GM23248 (cell line): ENCODE data around the gene CPNE9. TPM values are rescaled to one million over a fixed set of nuclear protein-coding genes. Genes with fewer than 3 reads are reported as not detected.

Source experiments
- DNase-seq: peaks from one replicate; pipeline ENCODE4 v3.0.0-alpha.2; 2015
- H2AFZ ChIP-seq: fragments of 200-600 bp; sonication (generic); 2 replicates; pipeline ENCODE4 v1.6.1; 2016; ENCODE audit warnings: antibody characterized with exemption
- H3F3A ChIP-seq: fragments of 200-600 bp; sonication (generic); 2 replicates; pipeline ENCODE4 v1.6.1; 2016; ENCODE audit warnings: mild to moderate bottlenecking, antibody characterized with exemption, mixed run types; ENCODE audit not compliant: insufficient read depth
- H3K27ac ChIP-seq: fragments of 200-600 bp; sonication (generic); 2 replicates; pipeline ENCODE4 v1.5.1; 2016; ENCODE audit warnings: mild to moderate bottlenecking
- H3K27me3 ChIP-seq: fragments of 200-600 bp; sonication (generic); replicated peaks from 2 replicates; pipeline ENCODE4 v1.6.1; 2016; ENCODE audit warnings: mild to moderate bottlenecking; ENCODE audit not compliant: insufficient read depth
- H3K36me3 ChIP-seq: fragments of 200-600 bp; sonication (generic); 2 replicates; pipeline ENCODE4 v1.6.1; 2016; ENCODE audit warnings: low read depth, mild to moderate bottlenecking
- H3K4me1 ChIP-seq: fragments of 200-600 bp; sonication (generic); 2 replicates; pipeline ENCODE4 v1.6.1; 2016; ENCODE audit warnings: mild to moderate bottlenecking; ENCODE audit not compliant: insufficient read depth
- H3K4me2 ChIP-seq: fragments of 200-600 bp; sonication (generic); one replicate; pipeline ENCODE4 v1.6.1; 2016; ENCODE audit warnings: mild to moderate bottlenecking; ENCODE audit not compliant: unreplicated experiment
- H3K4me3 ChIP-seq: fragments of 200-600 bp; sonication (generic); 2 replicates; pipeline ENCODE4 v1.5.1; 2016; ENCODE audit warnings: mild to moderate bottlenecking
- H3K79me2 ChIP-seq: fragments of 200-600 bp; sonication (generic); 2 replicates; pipeline ENCODE4 v1.6.1; 2016; ENCODE audit warnings: mild to moderate bottlenecking; ENCODE audit not compliant: insufficient read depth
- H3K9ac ChIP-seq: fragments of 200-600 bp; sonication (generic); 2 replicates; pipeline ENCODE4 v1.6.1; 2016; ENCODE audit warnings: mild to moderate bottlenecking
- H3K9me2 ChIP-seq: fragments of 200-600 bp; sonication (generic); 2 replicates; pipeline ENCODE4 v1.6.1; 2016; ENCODE audit warnings: mixed run types, mild to moderate bottlenecking, moderate library complexity; ENCODE audit not compliant: insufficient read depth
- H3K9me3 ChIP-seq: fragments of 200-600 bp; sonication (generic); one replicate; pipeline ENCODE4 v1.6.1; 2017; ENCODE audit warnings: low read depth
- H4K20me1 ChIP-seq: fragments of 200-600 bp; sonication (generic); 2 replicates; pipeline ENCODE4 v1.6.0; 2016; ENCODE audit not compliant: insufficient read depth
- EZH2 ChIP-seq: fragments of 200-600 bp; sonication (generic); IDR thresholded peaks from 2 replicates; pipeline ENCODE4 v1.6.1; 2018; ENCODE audit warnings: antibody characterized with exemption, mild to moderate bottlenecking; ENCODE audit not compliant: insufficient read depth, poor library complexity, severe bottlenecking
- EZH2phosphoT487 ChIP-seq: fragments of 200-600 bp; sonication (generic); IDR thresholded peaks from 2 replicates; pipeline ENCODE4 v1.6.1; 2018; ENCODE audit warnings: antibody characterized with exemption, moderate library complexity, mild to moderate bottlenecking, low read depth; ENCODE audit not compliant: insufficient read depth
- WGBS, 2 experiments: methylation state at CpG; one replicate each; pipeline ENCODE4 v1.1.6; 2015 to 2017; ENCODE audit warnings: low lambda C conversion rate in 2 of 2, low coverage in 1 of 2; ENCODE audit errors: missing lambda C conversion rate in 2 of 2; 5-methylcytosine and 5-hydroxymethylcytosine counted together
- in situ Hi-C: fragments of 300-500 bp; cut with MboI; formaldehyde crosslinking; loops from 2 replicates; pipeline ENCODE4 v1.15.0; 2020
- polyA plus RNA-seq: library from polyadenylated mRNA; unstranded; fragments of >200 nt; fragmentation: Nextera tagmentation; extraction: Ambion mirVana; gene quantifications from 2 replicates; pipeline ENCODE4 v1.2.1, GENCODE V29; 2016
- total RNA-seq: library from RNA; depleted of rRNA; stranded (reverse); fragments of >200 nt; shearing (Covaris generic); gene quantifications from 2 replicates; pipeline ENCODE4 v1.2.3, GENCODE V29; 2014

The CPNE9 gene
- total and polyA plus RNA-seq, 2 experiments from 2014 or later, result not detected

DNA sequence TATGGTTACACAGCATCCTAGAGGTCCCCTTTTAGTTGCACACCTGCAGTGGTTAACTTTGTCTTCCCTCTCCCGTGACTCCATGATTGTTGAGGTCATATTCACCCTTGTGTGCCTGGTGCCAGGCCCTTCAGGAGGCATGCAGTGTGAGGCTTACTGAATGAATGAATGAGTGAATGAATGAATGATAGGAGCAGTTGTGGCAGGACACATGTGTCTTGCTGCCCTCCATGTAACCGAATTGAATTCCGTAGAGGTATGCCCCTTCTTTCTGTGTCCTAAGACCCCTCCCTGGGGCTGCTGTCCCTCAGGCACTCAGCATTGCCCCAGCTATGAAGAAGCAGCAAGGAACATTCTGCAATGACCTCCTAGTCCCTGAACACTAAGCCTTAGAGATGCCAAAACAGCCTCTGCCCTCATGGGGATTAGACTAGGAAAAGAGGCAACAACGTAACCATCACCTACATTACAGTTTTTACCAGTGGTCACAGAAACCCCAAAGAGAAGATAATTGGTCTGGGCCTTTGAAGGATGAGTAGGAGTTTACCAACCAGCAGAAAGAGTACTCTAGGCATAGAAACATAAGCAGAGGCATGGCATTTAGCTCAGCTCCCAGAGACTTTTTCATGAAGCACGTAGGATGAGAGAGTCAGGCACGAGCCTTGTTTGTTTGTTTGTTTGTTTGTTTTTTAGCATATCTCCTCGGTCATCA is 22.5 kb upstream of the CPNE9 start:
- Histone ChIP-seq H3K79me2 (no peaks in the 10 kb centered on the region), H3K27ac (no peak overlapping the region), H3F3A (no peaks in the 10 kb centered on the region), H3K9ac (no peak overlapping the region), H3K4me1 (no peaks in the 10 kb centered on the region), H2AFZ (no peak overlapping the region), H3K4me2 (no peak overlapping the region), H3K27me3 (no peaks in the 10 kb centered on the region), H3K36me3 (peaks cover 15% of the 10 kb centered on the region), H3K4me3 (no peak overlapping the region), H3K9me2 (no peaks in the 10 kb centered on the region), H4K20me1 (no peaks in the 10 kb centered on the region), H3K9me3 (no peaks in the 10 kb centered on the region)
- TF ChIP-seq EZH2, result no peak
- no peak for TF ChIP-seq EZH2phosphoT487
- in situ Hi-C loops, result no loop called here
- 85% methylated on average over 7 of the region's 7 CpGs for WGBS, 2 experiments
- DNase-seq, result no peak

DNA sequence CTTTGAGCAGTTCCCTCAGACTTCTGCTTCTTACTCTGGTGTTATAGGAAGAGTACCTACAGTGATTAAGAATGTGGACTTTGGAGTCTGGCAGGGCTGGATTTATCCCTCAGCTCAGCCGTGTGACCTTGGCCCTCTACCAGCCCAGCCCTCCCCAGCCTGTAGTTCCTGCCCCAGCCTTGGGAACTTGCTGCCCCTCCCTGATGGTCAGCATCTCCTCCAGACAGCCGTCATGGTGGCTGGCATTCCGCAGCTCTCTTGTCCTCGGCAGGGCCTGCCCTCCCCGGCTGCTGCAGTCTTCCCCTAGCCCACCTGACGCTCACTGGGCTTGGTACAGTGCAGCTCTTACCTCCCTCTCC is 21.9 kb upstream of the CPNE9 start:
- Histone ChIP-seq H3K4me1 (no peaks in the 10 kb centered on the region), H3K4me3 (no peak overlapping the region), H3K27ac (no peak overlapping the region), H3K79me2 (no peaks in the 10 kb centered on the region), H3F3A (no peaks in the 10 kb centered on the region), H3K27me3 (no peaks in the 10 kb centered on the region), H3K36me3 (peaks cover 15% of the 10 kb centered on the region), H3K9me2 (no peaks in the 10 kb centered on the region), H4K20me1 (no peaks in the 10 kb centered on the region), H2AFZ (no peak overlapping the region), H3K9ac (no peak overlapping the region), H3K9me3 (no peaks in the 10 kb centered on the region), H3K4me2 (no peak overlapping the region)
- DNase-seq, result no peak
- 76 to 79% methylated on average over 6 of the region's 6 CpGs for WGBS, 2 experiments
- in situ Hi-C loops, result no loop called here
- TF ChIP-seq EZH2 (no peak), EZH2phosphoT487 (no peak)

DNA sequence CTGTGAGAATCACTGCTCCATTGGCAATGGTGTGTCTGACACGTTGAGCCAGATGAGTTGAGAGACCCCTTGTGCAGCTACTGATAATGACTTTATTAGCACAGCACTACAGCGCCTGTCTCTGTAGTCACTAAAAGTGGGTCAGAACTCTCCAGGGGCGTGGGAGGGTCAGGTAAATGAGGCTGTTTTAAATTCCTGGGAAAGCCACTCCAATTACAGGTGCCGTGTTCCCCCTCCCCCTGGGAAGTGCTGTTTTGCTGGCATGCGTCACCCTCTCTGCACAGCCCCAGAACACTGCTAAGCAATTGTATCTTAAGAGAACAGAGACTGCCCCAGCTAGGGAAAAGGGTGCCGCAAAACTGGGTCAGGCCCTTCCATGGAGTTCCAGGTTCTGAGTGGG is 21.5 kb upstream of the CPNE9 start:
- H3K4me3 ChIP-seq, result no peak overlapping the region
- no peak overlapping the region for H3K4me2 ChIP-seq
- H3K27me3 ChIP-seq, result no peaks in the 10 kb centered on the region
- no peaks in the 10 kb centered on the region for H3K9me2 ChIP-seq
- TF ChIP-seq EZH2phosphoT487, result no peak
- no peak for TF ChIP-seq EZH2
- no peak overlapping the region for H3K9ac ChIP-seq
- no peaks in the 10 kb centered on the region for H3K9me3 ChIP-seq
- no peak overlapping the region for H2AFZ ChIP-seq
- H4K20me1 ChIP-seq, result no peaks in the 10 kb centered on the region
- no peaks in the 10 kb centered on the region for H3F3A ChIP-seq
- WGBS, 2 experiments, result 92 to 95% methylated on average over 6 of the region's 6 CpGs
- in situ Hi-C loops, result no loop called here
- no peak for DNase-seq
- no peaks in the 10 kb centered on the region for H3K4me1 ChIP-seq
- H3K79me2 ChIP-seq, result no peaks in the 10 kb centered on the region
- H3K27ac ChIP-seq, result no peak overlapping the region
- H3K36me3 ChIP-seq, result peaks cover 15% of the 10 kb centered on the region

DNA sequence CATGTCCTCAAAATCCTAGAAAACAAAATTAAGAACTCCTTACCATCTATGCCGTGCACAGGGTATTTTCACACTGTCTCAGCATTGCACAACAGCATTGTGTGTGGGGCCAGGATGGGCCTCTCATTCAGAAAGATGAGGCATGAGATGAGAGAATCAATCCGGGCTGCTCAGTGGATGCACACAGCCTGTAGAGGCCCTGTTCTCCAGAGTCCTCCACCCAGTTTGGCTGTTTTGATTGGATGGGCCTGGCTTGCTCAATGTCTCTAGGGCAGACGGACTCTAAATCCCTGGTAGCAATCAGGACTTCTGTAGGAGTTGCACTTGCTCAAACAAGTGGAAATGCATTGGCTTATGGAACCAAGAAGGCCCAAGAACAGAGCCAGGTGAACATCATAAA is 20.2 kb upstream of the CPNE9 start:
- peaks cover 12% of the 10 kb centered on the region for H3K36me3 ChIP-seq
- no peaks in the 10 kb centered on the region for H4K20me1 ChIP-seq
- no peaks in the 10 kb centered on the region for H3K9me3 ChIP-seq
- no peak overlapping the region for H3K27ac ChIP-seq
- in situ Hi-C loops, result no loop called here
- no peaks in the 10 kb centered on the region for H3K9me2 ChIP-seq
- H3K9ac ChIP-seq, result no peak overlapping the region
- WGBS, 2 experiments, result 57 to 67% methylated on average over 3 of the region's 3 CpGs
- H3K4me3 ChIP-seq, result no peak overlapping the region
- no peaks in the 10 kb centered on the region for H3F3A ChIP-seq
- H3K4me1 ChIP-seq, result no peaks in the 10 kb centered on the region
- no peak overlapping the region for H2AFZ ChIP-seq
- no peak for DNase-seq
- H3K4me2 ChIP-seq, result no peak overlapping the region
- H3K79me2 ChIP-seq, result no peaks in the 10 kb centered on the region
- no peaks in the 10 kb centered on the region for H3K27me3 ChIP-seq
- TF ChIP-seq EZH2phosphoT487 (no peak), EZH2 (no peak)
